HG03565 (cell line): ENCODE measurements around the gene TRABD2A.
"Not testable (repeated sequence)": the region's sequence is repeated elsewhere in the genome, so short reads cannot be mapped to it uniquely, and the experiment has no call there.

Source experiments
- ATAC-seq: cut with Tn5 transposase; IDR thresholded peaks from one replicate; pipeline ENCODE4 v1.9.1; 2021; ENCODE audit warnings: mild to moderate bottlenecking, moderate library complexity; ENCODE audit not compliant: unreplicated experiment

The TRABD2A gene, protein sequence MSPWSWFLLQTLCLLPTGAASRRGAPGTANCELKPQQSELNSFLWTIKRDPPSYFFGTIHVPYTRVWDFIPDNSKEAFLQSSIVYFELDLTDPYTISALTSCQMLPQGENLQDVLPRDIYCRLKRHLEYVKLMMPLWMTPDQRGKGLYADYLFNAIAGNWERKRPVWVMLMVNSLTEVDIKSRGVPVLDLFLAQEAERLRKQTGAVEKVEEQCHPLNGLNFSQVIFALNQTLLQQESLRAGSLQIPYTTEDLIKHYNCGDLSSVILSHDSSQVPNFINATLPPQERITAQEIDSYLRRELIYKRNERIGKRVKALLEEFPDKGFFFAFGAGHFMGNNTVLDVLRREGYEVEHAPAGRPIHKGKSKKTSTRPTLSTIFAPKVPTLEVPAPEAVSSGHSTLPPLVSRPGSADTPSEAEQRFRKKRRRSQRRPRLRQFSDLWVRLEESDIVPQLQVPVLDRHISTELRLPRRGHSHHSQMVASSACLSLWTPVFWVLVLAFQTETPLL

DNA sequence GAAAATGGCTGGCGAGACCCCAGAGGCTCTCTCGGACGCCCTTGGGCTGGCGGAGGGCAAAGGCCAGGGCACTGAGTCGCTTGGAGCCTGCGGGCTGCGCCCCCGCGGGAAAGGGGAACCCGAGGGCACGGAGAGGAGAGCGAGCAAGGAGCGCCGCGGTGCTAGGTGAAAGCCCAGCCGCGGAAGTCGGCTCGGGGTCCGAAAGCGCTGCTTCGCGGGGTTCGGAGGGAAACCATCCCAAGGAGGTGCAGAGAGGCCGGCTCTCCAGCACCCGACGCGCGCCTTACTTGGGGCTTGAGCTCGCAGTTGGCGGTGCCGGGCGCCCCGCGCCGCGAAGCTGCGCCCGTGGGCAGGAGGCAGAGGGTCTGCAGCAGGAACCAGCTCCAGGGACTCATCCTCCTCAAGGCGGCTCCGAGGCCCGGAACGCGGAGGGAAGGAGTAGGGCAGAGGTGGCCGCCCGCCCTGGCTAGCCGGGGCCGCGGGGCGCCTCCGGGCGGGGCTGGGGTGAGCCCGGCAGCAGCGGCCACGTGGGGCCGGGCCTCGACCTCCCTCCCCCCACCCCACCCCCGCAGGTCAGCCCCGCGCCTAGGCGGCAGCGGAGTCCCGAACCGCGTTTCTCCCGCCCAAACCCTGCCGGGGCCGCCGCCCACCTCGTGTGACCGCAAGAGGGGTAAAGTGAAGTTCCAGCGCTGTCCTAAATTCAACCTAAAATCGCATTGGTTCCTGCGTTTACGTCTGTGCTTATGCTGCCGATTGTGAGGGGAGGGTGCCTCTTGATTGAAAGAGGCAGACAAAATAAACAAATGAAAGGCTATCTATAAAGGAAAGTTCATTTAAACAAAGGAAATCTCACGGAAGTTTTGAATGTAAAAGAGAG lies at the start of gene TRABD2A:
Gene TRABD2A, minus strand, starts transcription at position 440 of the 877 bp plus-strand sequence. Its CDS starts 45 bp downstream, at position 395.
- no peak for ATAC-seq

DNA sequence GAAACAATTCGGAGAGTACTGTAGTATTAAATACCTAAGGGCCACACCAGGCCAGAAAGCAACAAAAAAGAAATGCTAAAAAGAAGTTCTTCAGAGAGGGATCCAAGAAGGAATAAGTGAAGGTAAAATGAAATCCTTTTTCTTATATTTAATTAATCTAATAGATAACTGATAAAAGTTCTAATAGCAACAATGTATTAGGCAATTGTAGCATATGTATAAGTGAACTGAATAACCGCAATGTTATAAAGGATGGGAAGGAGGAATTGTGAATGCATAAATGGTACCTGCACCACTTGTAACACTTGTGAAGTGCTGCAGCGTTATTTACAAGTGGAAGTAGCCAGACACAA lies 46.4 kb upstream of the TRABD2A start:
- no peak for ATAC-seq

DNA sequence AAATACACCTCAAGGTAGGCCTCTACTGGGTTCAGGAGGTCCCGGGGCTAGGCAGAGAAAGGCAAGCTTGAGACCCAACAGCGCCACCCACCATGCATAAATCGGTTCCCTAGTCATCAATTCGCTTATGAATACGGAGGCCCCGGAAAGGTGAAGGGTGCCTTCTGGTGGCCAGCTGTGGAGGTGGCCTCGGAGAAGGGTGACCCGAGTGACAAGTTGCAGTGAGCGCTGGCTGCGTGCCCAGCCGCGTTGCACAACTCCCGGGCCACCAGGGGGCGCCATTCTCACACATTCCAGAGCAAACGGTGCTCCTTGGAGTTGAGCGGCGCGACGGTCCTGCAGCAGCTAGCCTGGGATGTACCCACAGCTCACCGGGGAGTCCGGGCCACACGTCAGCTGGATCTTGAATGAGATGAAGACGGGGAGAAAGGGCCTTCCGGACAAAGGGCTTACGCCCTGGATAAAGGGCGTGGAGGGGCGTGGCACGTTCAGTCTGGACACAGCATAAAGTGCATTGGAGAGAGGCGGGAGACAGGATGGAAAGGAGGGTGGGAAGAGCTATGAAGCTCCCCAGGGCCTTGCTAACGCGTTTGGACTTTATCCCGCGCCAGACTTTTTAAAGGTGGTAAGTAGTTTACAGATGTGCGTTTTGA lies 45.0 kb upstream of the TRABD2A start:
- ATAC-seq: peak; percentile 76

DNA sequence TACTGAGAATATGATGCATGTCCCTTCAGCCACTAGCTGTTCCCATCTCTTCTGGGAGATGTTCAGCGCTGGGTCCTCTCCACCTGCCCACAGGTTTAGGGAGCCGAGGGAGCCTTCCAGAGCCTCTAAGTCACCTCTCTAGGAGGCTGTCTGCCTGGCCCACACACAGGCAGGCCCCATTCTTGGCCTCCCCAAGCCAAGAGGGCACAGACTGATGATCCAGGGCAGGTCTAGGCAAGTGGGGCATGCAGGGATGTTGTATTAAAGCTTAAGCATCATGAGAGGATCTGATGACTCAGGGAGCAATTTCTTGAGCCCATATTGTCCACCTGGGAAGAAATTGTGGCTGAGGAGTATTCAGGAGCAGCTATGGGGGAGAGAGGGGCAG lies 44.4 kb upstream of the TRABD2A start:
- no peak for ATAC-seq

DNA sequence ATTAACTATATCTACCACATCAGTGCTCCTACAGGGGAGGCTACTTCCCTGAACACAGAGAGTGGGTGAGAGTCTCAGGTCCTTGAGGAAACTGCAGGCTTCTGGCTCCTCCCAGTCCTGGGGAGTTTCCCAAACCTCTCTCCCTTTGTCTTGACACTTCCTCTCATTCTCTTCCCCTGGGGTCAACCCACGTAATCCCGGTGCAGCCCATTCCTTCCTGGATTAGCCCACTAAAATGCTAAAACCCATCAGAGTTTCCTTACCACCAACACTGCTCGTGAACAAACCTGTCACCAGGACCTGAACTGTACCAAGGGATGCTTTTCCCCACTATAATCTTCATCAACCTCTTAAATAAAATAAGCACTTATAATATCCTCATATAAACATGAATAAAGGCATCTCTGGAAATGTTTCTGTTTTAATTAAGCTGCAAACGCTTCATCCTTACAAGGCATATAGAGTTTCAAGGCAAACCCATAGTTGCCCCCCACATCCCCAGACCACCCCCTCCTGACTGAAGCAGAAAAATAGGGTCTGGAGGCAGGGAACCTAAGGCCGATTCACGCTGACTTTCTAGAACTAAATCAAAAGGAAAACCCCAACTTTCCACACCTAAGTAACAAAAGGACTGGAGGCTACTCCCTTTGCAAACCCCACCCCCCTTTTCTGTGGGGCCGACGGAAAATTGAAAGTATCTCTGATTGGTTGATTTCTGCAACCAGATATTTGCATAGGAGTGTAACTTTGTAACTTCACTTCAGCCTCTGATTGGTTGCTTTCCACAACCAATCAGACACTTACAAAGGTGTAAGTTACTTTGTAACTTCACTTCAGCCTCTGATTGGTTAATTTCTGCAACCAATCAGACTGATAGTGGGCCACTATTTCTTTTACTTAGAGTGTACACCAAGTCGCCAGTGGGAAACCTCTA lies 43.6 kb upstream of the TRABD2A start:
- ATAC-seq: peak; percentile 37

DNA sequence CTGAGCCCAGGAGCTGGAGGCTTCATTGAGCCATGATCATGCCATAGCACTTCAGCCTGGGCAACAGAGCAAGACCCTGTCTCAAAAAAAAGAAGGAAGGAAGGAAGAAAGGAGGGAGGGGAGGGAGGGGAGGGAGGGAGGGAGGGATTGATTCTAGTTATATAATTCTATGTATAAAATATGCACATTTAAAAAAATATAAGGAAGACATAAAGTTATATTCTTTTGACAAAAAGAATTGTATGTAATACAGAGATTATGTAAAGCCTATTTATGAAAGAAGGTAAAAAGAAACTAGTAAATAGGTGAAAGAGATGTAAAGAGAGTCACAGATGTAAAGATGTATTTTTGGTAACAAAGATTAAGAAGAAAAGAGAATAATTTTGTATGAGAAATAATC lies 42.1 kb upstream of the TRABD2A start:
- no peak for ATAC-seq

DNA sequence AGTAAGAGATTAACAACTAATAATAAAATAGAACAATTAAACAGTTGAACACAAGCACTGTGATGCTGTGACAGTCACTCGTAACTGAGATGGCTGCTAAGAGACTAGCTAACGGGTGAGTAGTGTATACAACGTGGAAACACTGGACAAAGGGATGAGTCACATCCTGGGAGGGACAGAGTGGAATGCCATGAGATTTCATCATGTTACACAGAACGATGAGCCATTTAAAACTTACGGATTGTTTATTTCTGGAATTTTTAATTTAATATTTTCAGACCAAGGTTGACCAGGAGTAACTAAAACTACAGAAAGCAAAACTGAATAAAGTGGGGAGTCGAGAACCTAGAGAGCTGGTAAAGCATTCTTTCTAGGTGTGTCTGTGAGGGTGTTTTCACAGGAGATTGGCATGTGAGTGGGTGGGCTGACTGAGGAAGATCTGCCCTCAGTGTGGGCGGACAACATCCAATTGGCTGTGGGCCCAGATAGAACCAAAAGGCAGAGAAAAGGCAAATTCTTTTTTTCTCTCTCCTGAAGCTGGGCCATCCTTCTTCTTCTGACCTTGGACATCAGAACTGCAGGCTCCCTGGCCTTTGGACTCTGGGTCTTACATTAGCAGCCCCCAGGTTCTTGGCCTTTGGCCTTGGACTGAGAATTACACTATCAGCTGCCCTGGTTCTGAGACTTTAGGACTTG lies 39.1 kb upstream of the TRABD2A start:
- ATAC-seq: peak; percentile 25

DNA sequence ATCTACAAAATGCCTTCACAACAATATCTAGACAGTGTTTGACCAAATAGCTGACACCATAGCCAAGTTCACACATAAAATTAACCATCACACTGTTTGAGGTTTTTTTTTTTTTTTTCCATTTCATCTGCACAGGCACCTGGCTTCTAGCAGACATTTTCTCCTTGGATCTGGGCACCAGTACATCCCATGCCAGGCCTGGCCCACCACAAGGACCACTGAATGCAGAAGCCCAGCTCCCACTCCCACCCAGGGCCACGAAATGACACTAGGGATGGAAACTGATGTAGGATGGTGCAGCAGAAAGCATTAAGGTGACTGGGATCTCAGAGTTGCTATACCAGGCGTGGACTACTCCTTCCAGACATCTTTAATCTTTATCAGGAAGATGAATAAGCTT lies 37.5 kb upstream of the TRABD2A start:
- ATAC-seq: no peak

DNA sequence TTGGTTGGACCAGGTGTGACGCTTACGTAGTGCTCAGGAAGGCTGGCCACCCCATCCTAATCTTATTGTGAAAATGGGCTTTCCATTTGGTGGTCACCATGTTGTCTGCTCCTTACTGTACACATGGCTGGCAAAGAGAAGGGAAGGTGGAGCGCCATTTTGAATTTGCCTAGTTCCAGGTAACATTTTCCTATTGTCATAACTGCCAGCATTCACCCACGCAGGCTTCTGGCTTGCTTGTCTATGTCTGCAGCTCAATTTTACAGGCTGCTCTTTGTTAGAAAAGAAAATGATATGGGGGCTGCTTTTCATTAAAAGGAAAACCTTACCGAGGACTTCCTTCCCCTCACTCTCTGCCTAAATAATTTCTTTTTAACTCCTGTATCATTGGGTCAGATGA lies 36.9 kb upstream of the TRABD2A start:
- ATAC-seq: not testable (repeated sequence)

DNA sequence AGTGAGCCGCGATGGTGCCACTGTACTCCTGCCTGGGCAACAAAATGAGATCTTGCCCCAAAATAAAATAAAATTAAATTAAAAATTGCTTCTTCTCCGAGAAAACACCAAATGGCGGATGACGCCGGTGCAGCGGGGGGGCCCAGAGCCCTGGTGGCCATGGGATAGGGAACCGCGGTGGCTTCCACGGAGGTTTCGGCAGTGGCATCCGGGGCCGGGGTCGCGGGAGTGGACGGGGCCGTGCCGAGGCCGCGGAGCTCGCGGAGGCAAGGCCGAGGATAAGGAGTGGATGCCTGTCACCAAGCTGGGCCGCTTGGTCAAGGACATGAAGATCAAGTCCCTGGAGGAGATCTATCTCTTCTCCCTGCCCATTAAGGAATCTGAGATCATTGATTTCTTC lies 34.8 kb upstream of the TRABD2A start:
- not testable (repeated sequence) for ATAC-seq

DNA sequence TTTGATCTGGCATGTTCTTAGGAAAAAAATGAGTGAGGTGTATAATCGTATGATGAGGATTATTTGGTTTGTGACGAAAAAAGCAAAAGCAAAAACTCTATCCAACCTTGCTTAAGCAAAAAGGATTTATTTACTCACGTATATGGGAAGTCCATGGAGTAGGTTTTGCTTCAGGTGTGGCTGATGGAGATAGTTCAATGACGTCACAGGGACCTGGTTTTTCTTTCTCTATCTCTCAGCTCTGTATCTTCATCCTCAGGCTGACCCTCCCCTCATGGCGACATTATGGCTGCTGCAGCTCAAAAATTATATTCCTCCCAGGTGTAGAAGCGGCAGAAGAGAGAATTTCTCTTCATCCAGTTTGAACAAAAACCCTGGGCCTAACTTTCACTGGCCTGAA lies 33.5 kb upstream of the TRABD2A start:
- ATAC-seq: no peak

DNA sequence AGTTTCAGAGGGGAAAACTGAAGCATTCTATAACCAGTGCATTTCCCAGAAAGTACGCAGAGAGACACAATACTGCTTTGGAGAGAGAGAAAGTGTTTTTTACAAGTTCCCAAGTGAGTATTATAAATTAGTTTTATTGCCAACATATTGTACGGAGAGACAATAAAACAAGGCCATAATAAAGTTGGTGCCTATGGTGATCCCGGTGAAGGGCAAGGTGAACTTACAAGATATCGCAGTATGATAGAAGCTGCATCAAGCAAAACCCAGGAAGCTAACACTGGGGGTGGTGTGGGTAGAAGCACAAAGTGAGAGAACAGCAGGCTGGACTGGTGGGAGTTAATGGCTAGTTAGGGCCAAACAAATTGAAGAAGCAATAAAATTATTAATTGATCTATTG lies 32.1 kb upstream of the TRABD2A start:
- ATAC-seq: no peak

DNA sequence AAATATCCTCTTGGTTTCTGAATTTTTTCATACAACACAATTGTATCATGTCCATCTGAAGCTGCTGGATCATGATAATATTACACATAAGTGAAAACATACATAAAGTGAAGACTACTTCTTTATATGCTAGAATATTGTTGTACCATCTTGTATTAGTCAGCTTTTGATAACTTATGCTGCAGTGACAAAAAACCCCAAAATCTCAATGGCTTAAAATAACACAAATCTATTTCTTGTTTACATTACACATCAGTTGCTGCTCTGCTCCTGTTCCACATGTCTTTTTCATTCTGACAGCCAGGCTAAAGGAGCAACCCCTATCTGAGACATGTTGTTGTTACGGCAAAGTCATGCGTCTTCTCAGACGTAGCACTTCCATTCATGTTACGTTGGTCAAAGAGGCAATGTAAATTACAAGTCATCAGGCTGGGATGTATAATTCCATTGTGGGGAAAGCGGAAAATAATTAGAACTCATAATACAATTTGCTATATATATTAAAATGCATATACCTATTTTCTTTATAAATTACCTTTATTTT lies 30.3 kb upstream of the TRABD2A start:
- ATAC-seq: no peak

DNA sequence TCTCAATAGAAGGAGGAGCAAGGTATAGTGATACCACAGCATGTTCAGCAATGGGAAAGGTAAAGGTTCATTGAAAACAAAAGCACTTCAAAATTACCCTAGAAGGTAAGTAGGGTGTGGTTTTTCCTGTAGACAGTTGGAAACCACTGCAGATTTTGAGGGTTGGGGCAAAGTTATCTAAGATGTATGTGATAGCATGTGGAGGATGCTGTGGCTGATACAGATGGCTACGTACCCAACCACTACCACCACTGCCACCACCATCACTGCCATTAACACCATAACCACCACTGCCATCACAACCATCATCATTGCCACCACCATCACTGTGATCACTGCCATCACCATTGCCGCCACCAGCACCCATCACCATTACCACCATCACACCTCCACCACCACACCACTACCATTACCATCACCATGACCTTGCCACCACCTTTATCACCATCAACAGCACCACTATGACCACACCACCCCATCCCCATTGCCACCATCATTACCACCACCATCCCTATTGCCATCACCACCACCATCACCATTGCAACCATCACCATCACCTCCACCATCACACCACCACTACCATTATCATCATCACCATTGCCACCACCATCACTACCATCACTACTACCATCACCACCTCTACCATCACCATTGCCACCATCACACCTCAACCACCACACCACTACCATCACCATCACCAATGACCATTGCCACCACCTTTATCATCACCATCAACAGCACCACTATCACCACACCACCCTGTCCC lies 28.2 kb upstream of the TRABD2A start:
- ATAC-seq: no peak

DNA sequence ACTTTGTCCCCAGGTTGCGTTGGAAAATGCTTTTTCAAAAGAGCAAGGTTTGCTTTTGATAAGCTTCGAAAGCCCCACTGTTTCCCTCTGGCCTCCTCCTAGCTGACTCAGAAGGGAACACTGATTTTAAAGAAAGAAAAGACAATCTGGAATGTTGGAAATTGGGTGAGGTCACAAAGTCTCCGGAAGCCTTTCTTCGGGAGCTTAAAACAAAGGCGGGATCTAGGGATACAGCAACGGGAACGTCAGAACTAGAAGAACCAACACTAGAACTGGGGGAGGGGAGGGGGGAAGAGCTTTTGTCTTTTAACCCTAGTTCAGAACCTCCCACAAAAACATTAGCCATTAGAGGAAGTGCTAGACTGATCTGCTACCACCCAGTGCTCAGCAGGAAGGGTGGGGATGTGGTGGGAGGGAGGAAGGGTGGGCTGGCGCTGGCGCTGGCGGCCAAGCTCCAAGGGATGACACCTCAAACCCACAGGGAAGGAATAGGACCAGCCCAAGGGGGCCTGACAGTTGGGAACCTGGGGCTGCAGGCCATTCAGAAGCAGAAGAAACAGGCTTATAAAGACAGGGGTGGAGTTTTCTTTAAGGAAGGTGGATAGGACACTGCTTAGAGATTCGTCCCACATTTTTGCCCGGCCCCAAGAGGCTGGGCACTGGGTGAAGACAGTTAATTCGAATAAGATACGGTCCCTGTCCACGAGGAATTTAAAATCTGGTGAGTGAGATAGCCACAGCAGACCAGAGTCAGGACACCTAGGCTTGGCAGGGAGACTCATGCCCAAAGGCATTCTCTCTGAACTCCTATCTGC lies 26.2 kb upstream of the TRABD2A start:
- ATAC-seq: peak; percentile 30

DNA sequence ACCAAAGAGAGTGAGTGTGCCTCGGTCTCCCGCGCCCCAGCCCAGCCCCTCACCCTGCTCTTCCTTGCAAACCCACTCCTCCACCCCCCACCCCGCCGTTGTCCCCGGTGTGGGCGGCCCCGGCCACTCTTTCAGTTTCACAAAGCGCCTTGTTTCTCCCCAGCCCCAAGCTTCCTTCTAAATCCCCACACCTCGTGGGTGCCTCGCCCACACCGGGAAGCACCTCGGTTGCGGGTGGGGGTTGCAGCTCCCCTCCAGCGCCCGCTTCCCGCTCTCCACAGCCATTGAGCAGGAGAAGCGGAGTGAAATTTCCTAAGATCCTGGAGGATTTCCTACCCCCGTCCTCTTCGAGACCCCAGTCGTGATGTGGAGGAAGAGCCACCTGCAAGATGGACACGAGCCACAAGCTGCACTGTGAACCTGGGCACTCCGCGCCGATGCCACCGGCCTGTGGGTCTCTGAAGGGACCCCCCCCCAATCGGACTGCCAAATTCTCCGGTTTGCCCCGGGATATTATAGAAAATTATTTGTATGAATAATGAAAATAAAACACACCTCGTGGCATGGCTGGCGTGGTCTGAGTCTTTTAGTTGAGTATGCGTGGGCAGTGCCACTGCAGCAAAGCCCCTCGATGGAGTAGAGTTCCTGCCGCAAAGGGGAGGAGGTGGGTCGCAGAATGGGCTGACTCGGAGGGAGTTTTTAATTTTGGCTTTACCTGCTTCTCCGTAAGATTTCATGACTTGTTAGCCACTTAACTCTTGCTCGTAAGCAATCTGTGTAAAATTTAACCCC lies 25.4 kb upstream of the TRABD2A start:
- ATAC-seq: peak; percentile 17
